Right lobe of liver (tissue), 4 donors: ENCODE data around the gene RIMS1.

Source experiments
- POLR2A ChIP-seq: fragments of 450-650 bp; IDR thresholded peaks from one replicate; pipeline ENCODE4 v1.6.1; 2017; ENCODE audit warnings: antibody characterized with exemption, mild to moderate bottlenecking
- TF ChIP-seq, protein P1 (sequence below), 4 donors: fragments of 200-600 bp in 3 of 4; fragments of 450-650 bp in 1 of 4; IDR thresholded peaks; one replicate each; pipeline versions ENCODE4 v1.5.1 to v1.8.0; 2016 to 2022; ENCODE audit warnings: antibody characterized with exemption in 4 of 4, mild to moderate bottlenecking in 2 of 4
- donor health status: DM: no; HTN: no; CAD: no.
- donor health status: DM: no; HTN: no; CAD: no.
- donor health status: DM: no; HTN: yes; CAD: no.

DNA sequence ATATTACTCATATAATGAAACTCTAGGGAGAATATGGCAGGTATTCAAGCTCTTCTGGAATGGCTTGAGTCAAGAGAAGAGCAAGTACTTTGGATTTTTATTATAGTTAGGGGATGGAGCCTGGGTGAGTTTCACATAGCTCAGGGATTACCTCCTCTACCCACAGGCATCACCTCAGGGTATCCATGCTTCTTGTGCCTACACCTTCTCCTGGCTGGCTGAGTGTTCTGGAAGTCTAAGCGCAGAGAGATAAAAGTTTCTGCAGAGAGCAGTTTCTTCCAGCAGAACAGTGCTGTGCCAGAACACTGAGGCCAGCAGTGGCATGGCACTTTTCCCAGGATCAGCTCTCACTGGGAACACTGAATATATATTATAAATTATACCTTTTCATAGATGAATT, 535.8 kb downstream of the RIMS1 start:
- TF ChIP-seq, protein P1, sequence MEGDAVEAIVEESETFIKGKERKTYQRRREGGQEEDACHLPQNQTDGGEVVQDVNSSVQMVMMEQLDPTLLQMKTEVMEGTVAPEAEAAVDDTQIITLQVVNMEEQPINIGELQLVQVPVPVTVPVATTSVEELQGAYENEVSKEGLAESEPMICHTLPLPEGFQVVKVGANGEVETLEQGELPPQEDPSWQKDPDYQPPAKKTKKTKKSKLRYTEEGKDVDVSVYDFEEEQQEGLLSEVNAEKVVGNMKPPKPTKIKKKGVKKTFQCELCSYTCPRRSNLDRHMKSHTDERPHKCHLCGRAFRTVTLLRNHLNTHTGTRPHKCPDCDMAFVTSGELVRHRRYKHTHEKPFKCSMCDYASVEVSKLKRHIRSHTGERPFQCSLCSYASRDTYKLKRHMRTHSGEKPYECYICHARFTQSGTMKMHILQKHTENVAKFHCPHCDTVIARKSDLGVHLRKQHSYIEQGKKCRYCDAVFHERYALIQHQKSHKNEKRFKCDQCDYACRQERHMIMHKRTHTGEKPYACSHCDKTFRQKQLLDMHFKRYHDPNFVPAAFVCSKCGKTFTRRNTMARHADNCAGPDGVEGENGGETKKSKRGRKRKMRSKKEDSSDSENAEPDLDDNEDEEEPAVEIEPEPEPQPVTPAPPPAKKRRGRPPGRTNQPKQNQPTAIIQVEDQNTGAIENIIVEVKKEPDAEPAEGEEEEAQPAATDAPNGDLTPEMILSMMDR (IDR thresholded peaks at IDR 0.05): no peak
- no peak for TF ChIP-seq POLR2A
